ENCODE results near the gene PARM1. TPM values are rescaled to one million over a fixed set of nuclear protein-coding genes. Genes with fewer than 3 reads are reported as not detected.

PARM1 gene
- total and polyA plus RNA-seq, 2 of the 4 experiments (the other 2 are of a cell fraction) = 0.07 to 0.18 TPM

GRCh38 chr4:74906771-74907170 lies 26.1 kb upstream of the PARM1 start:
- no peak overlapping the region for H2AFZ ChIP-seq (replicated peaks; ENCODE audit: low read length, poor library complexity)
- no peak overlapping the region for H4K91ac ChIP-seq (ENCODE audit: insufficient read depth, low read depth, low read length)
- no peak overlapping the region for H3K14ac ChIP-seq (replicated peaks; ENCODE audit: low read depth, low read length)
- H2BK5ac ChIP-seq (ENCODE audit: low read depth, low read length, poor library complexity, severe bottlenecking) = no peak overlapping the region
- no peak overlapping the region for H3K4me3 ChIP-seq (ENCODE audit: insufficient read depth, low read depth, low read length)
- ATAC-seq (ENCODE audit: low read depth) (no peak), DNase-seq (no peak)
- no TSS peak for BruUV-seq (replicated peaks)
- no peak overlapping the region for H3K56ac ChIP-seq (ENCODE audit: extremely low read depth, insufficient read depth, low read length)
- in situ Hi-C loops (cut with MboI; ENCODE audit: low sequenced_read_pairs) = no loop called here
- CTCF ChIA-PET = no interaction called here
- no peak for TF ChIP-seq ELK1 (IDR thresholded peaks at IDR 0.05; ENCODE audit: borderline replicate concordance, low read depth, low read length)
- no peak for TF ChIP-seq MAFK (IDR thresholded peaks at IDR 0.05; ENCODE audit: low read depth, low read length)
- TF ChIP-seq USF2 (IDR thresholded peaks at IDR 0.05; ENCODE audit: low read depth, low read length) = no peak
- TF ChIP-seq RFX5 (IDR thresholded peaks at IDR 0.05; ENCODE audit: low read depth, low read length) = no peak
- no peak for TF ChIP-seq FOS (IDR thresholded peaks at IDR 0.05; ENCODE audit: low read depth, low read length)
- TF ChIP-seq RCOR1 (IDR thresholded peaks at IDR 0.05; ENCODE audit: insufficient replicate concordance, low read length) = no peak
- TF ChIP-seq MAZ (IDR thresholded peaks at IDR 0.05; ENCODE audit: borderline replicate concordance, low read depth, low read length) = no peak
- no peak for TF ChIP-seq SMC3 (IDR thresholded peaks at IDR 0.05; ENCODE audit: low read depth, low read length)
- no peak for TF ChIP-seq CHD1 (IDR thresholded peaks at IDR 0.05; ENCODE audit: low read depth, low read length)
- no peak for TF ChIP-seq BHLHE40 (IDR thresholded peaks at IDR 0.05; ENCODE audit: low read depth, low read length)
- no peak for TF ChIP-seq NFE2L2 (IDR thresholded peaks at IDR 0.05; ENCODE audit: low read depth, low read length)
- no peak for TF ChIP-seq CTCF (conservative IDR thresholded peaks at IDR 0.05; ENCODE audit: low read depth, low read length)
- TF ChIP-seq POLR2A (IDR thresholded peaks at IDR 0.05; ENCODE audit: low read depth, low read length) = no peak
- no peak for TF ChIP-seq MXI1 (IDR thresholded peaks at IDR 0.05; ENCODE audit: borderline replicate concordance, low read depth, low read length)
- TF ChIP-seq RAD21 (IDR thresholded peaks at IDR 0.05; ENCODE audit: low read length) = no peak
- TF ChIP-seq CEBPB (IDR thresholded peaks at IDR 0.05; ENCODE audit: low read depth, low read length) = no peak
- no peak overlapping the region for H4K5ac ChIP-seq (ENCODE audit: low read depth, low read length)
- no peak overlapping the region for H3K18ac ChIP-seq (ENCODE audit: low read depth, low read length)
- no peak overlapping the region for H2AK9ac ChIP-seq (replicated peaks; ENCODE audit: low read depth, low read length, poor library complexity)
- no peak overlapping the region for H2BK20ac ChIP-seq (ENCODE audit: low read depth, low read length)
- no peak overlapping the region for H4K8ac ChIP-seq (ENCODE audit: low read depth in 2 of 2, low read length in 2 of 2)
- dilution Hi-C loops (cut with HindIII; ENCODE audit: low sequenced_read_pairs, unreplicated experiment) = no loop called here
- H2BK15ac ChIP-seq (ENCODE audit: low read depth, low read length) = no peak overlapping the region
- no peaks in the 10 kb centered on the region for H3K4me1 ChIP-seq (ENCODE audit: control insufficient read depth, insufficient read depth, low read length)
- intact Hi-C loops (cut with micrococcal nuclease) = no loop called here
- H3K4ac ChIP-seq (ENCODE audit: low read depth, low read length) = no peak overlapping the region
- H4K20me1 ChIP-seq (ENCODE audit: insufficient read depth, low read length) = no peaks in the 10 kb centered on the region
- no peaks in the 10 kb centered on the region for H3K27me3 ChIP-seq (ENCODE audit: control insufficient read depth, insufficient read depth, low read length)
- no peaks in the 10 kb centered on the region for H3K79me1 ChIP-seq (ENCODE audit: low read depth in 1 of 2, low read length in 2 of 2)
- no peaks in the 10 kb centered on the region for H3K9me3 ChIP-seq (ENCODE audit: control insufficient read depth, insufficient read depth, low read length)
- H3K9ac ChIP-seq (ENCODE audit: low read depth, low read length) = no peak overlapping the region
- H3K4me2 ChIP-seq (ENCODE audit: low read depth, low read length) = no peak overlapping the region
- no peaks in the 10 kb centered on the region for H3K9me1 ChIP-seq (ENCODE audit: insufficient read depth, low read length)
- WGBS, 2 experiments (ENCODE audit: extremely low coverage in 2 of 2, insufficient read length in 1 of 2) = no CpG with 5 or more reads among the region's 2 CpGs
- H2BK120ac ChIP-seq (ENCODE audit: low read depth, low read length) = no peak overlapping the region
- no peak overlapping the region for H2AK5ac ChIP-seq (ENCODE audit: low read depth, low read length)
- no peak overlapping the region for H3K27ac ChIP-seq (ENCODE audit: insufficient read depth, low read length)
- no peak overlapping the region for H3K23ac ChIP-seq (ENCODE audit: low read depth, low read length)
- no peaks in the 10 kb centered on the region for H3K36me3 ChIP-seq (ENCODE audit: control insufficient read depth, insufficient read depth, low read length)
- POLR2A ChIA-PET (ENCODE audit: unreplicated experiment) = no interaction called here
